Brain microvascular endothelial cell (primary cell): ENCODE data around the gene LRP1.

ENCODE experiments used
- DNase-seq: peaks from one replicate; pipeline ENCODE4 v3.0.0-alpha.2; 2020
- H3K27ac ChIP-seq: fragments of 250-450 bp; sonication (Bioruptor Pico); 2 replicates; pipeline ENCODE4 v1.5.1; 2020; ENCODE audit warnings: mild to moderate bottlenecking, moderate library complexity
- H3K27me3 ChIP-seq: fragments of 250-450 bp; sonication (Bioruptor Pico); replicated peaks from 2 replicates; pipeline ENCODE4 v1.5.1; 2020; ENCODE audit warnings: mild to moderate bottlenecking
- H3K36me3 ChIP-seq: fragments of 250-450 bp; sonication (Bioruptor Pico); replicated peaks from 2 replicates; pipeline ENCODE4 v1.5.1; 2020; ENCODE audit warnings: mild to moderate bottlenecking
- H3K4me3 ChIP-seq: 2 replicates; pipeline ENCODE4 v1.5.1; 2011; ENCODE audit warnings: low read depth, mild to moderate bottlenecking, control low read depth, low read length, moderate library complexity
- CTCF ChIP-seq: IDR thresholded peaks from 2 replicates; pipeline ENCODE4 v1.5.1; 2011; ENCODE audit warnings: low read depth, mild to moderate bottlenecking, moderate library complexity, low read length, control low read depth, inconsistent platforms; ENCODE audit errors: missing control alignments
- in situ Hi-C: cut with HindIII; loops from 2 replicates; pipeline ENCODE4 v1.10.0; 2017; ENCODE audit warnings: low sequenced_read_pairs, low pct_ligation_motif_present

LRP1 gene

DNA sequence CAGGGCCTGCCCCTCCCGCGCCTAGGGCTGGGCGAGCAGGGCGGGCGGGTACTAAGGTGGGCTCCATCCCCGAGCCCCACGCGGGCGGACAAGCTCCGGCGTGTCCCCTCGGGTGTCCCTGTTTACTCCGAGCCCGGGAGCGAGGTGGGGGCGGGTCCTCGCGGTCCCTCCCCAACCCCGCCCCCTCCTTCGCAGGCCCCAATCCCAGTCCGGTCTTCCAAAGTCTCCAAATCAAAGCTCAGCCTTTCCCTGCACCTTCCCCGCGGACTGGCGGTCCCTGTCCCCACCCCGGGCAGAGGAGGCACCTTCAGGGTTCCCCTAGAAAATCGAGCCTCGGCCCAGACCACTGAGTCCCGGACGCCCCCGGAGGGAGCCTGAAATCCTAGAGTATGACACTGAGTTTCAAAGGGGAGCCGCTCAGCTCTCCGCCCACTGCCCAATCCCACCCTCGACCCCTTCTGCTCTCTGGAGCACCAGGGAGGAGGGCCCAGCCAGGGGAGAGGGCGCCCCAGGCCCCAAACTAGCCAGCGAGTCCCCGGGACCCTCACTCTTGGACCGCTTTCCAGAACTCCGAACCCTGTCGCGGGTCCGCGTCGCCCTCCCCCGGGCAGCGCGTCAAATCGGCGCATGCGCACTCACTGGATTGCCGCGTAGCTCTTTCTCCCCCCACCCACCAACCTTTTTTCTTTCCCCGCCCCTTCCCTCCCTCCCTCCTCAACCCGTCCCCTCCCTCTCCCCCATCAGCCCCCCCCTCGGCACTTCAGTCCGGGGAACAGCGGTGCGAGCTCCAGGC lies at the start of gene LRP1:
Gene LRP1 (plus strand): TSS at position 758 of the 793 bp plus-strand sequence. CDS start 482 bp downstream, outside the sequence.
- Histone ChIP-seq H3K27ac (peak within 1 kb of the TSS; percentile 29), H3K27me3 (no peaks in the 10 kb centered on the region), H3K4me3 (peak within 1 kb of the TSS; percentile 78), H3K36me3 (peaks cover 6% of the 10 kb centered on the region)
- DNase-seq, result peak; percentile 59
- no peak for TF ChIP-seq CTCF
- in situ Hi-C loops, result no loop called here

DNA sequence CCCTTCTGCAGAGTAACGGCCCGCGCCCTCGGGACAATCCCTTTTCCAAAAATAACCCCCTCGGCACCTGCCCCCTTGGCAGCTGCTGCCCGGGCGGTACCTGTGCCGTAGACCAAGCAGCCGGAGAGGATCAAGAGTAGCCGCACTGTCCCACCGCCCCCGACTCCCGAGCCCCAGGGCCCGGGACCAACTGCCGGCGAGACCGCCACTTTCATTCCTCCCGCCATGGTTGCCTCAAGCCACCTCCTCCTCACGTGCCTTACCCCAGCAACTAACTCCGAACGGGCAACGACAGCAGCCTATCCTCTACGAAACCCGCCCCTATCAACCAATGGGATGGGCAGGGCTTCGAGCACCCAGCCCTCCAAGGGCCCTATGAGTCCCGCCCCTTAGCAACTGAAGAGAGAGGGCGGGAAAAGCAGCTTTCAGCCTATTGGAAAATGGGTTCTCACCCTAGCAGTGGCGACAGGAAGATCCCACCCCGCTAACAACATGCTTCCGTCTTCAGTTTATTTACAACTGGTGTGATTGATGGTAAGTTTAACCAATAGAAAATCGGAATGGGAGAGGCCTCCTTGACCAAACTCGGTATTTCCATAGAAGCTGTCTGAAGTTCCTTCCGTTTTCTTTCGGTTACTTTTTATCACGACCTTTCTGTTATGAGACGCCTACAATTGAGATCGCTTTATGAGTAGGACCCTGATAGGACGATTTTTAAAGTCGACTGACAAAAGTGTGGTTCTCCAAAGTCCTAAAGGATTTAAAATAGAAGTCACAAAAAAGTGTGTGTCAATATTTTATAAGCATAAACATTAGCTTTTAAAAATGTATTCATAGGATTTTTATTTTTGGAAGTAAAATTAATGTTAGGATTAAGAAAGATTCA lies 49.5 kb upstream of the LRP1 start, which contains the start of gene NEMP1:
Gene NEMP1 (minus strand): TSS at position 273 of the 886 bp plus-strand sequence. CDS start 46 bp downstream, at position 227.
- no peak for TF ChIP-seq CTCF
- no peaks in the 10 kb centered on the region for H3K36me3 ChIP-seq
- H3K27ac ChIP-seq, result peak within 1 kb of the TSS; percentile 62
- in situ Hi-C loops, result no loop called here
- no peaks in the 10 kb centered on the region for H3K27me3 ChIP-seq
- peak within 1 kb of the TSS; percentile 89 for H3K4me3 ChIP-seq
- peak; percentile 100 for DNase-seq

GRCh38 chr12:57079821-57080220 lies 48.5 kb upstream of the LRP1 start:
- Histone ChIP-seq H3K27me3 (no peaks in the 10 kb centered on the region), H3K4me3 (no peak overlapping the region), H3K27ac (no peak overlapping the region), H3K36me3 (no peaks in the 10 kb centered on the region)
- no peak for TF ChIP-seq CTCF
- DNase-seq, result no peak
- in situ Hi-C loops, result no loop called here

DNA sequence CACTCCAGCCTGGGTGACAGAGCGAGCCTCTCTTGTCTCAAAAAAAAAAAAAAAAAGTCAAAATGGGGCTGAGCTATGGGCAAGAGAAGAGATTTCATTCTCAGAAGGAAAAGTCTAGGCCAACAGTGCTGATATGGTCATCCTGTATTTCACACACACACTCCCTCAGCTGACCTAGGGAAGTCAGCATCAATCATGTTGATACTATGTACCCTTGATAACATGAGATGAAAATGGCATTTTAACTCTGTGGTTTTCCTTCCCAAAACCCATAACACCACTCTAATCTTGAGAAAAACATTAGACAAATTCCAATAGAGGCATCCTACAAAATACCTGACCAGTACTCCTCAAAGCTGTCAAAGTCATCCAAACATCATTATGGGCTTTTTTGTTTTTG lies 47.4 kb upstream of the LRP1 start:
- Histone ChIP-seq H3K4me3 (no peak overlapping the region), H3K27ac (no peak overlapping the region), H3K27me3 (no peaks in the 10 kb centered on the region), H3K36me3 (no peaks in the 10 kb centered on the region)
- no peak for DNase-seq
- TF ChIP-seq CTCF, result no peak
- in situ Hi-C loops, result no loop called here

DNA sequence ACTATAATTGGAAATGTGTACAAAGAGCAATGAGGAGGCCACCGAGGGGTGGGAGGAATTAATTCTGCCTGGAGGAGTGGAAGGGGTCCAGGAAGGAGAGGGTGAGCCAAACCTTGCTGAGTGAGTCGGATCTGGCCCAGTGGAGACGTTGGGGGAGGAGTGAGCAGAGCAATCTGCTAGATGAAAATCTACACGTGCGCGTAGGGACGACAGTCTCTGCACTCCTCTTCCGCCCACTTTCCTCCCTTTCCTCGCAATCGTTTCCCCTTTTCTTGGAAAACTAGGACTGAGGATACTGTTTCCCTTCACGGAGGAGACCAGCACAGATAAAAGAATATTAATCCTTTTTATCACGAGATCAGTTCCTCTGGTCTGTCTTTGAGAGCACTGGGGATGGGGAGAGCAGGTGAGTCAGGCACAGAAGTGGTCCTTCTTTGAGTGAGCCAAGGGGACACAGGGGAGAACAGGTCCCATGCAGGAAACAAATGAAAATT lies 42.2 kb upstream of the LRP1 start:
- DNase-seq, result no peak
- Histone ChIP-seq H3K36me3 (peaks cover 6% of the 10 kb centered on the region), H3K27ac (peak overlapping the region; percentile 100), H3K4me3 (peak overlapping the region; percentile 66), H3K27me3 (no peaks in the 10 kb centered on the region)
- in situ Hi-C loops, result no loop called here
- no peak for TF ChIP-seq CTCF
